Measurements from ENCODE around the gene CHTOP. TPM values are rescaled to one million over a fixed set of nuclear protein-coding genes. Genes with fewer than 3 reads are reported as not detected.
A peak's percentile ranks its signal among the peaks of the same experiment; 100 is the strongest.

Gene CHTOP
- total and polyA plus RNA-seq, 2 of the 13 experiments (the other 11 are each of a cell fraction or from before 2014, with no cell fraction given), result 38.0 to 51.9 TPM

DNA sequence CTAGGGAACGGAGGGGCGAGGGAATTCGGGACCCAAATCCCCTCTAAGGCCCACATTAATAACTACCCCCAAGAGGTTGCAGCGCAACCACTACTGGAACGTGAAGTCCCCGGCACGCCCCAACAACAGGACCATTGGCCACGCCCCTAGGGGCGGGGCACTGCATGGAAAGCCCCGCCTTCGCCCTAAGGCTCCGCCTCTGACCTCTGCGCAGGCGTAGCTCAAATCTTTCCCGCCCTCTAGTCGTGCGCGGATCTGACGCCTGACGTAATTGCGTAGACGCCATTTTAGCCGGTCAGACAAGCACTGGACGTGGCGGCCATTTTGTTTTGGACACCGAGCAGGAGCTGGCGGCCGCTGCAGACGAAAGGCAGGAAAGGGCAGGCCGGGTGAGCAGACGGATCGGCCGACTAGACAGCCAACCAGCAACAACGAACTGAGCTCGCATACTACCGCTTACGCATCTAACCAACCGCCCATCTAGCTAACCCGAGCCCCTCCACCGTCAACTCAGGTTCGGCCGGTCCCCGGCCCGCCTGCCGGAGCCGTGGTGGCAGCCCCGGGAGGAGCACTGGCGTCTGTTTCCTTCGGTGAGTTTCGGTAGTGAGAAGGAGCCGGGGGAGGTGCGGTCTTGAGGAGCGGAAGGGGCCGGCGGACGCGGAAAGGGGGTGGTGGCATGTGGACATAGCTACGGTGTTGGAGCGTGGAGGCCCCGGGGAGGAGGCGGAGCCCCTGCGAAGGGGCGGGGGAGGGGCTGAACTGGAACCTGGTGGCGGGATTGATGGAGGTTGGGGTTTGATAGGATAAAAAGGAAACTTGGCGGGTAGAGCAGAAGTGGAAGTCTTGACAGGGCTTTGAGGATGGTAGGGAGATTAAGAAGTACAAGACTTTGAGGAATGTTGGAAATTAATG, at the start of gene CHTOP (continued):
- TF ChIP-seq KDM1A (CRISPR knock-in tag; IDR thresholded peaks at IDR 0.05), result no peak
- no peak for TF ChIP-seq ZNF292 (CRISPR knock-in tag; IDR thresholded peaks at IDR 0.05; ENCODE audit: borderline replicate concordance, low read depth)
- no peak for TF ChIP-seq KDM6A (CRISPR knock-in tag; IDR thresholded peaks at IDR 0.05; ENCODE audit: low read depth)
- peak; percentile 76 for TF ChIP-seq CEBPG (CRISPR knock-in tag; IDR thresholded peaks at IDR 0.05)
- no peak; the same call in 1 of the 2 replicates for TF ChIP-seq GLI4 (CRISPR knock-in tag; IDR thresholded peaks at IDR 0.05; ENCODE audit: borderline replicate concordance)
- no peak for TF ChIP-seq TOPORS (CRISPR knock-in tag; IDR thresholded peaks at IDR 0.05)
- TF ChIP-seq RARA (CRISPR knock-in tag; IDR thresholded peaks at IDR 0.05), result no peak
- no peak for TF ChIP-seq ONECUT2 (CRISPR knock-in tag; IDR thresholded peaks at IDR 0.05)
- TF ChIP-seq, protein P1, sequence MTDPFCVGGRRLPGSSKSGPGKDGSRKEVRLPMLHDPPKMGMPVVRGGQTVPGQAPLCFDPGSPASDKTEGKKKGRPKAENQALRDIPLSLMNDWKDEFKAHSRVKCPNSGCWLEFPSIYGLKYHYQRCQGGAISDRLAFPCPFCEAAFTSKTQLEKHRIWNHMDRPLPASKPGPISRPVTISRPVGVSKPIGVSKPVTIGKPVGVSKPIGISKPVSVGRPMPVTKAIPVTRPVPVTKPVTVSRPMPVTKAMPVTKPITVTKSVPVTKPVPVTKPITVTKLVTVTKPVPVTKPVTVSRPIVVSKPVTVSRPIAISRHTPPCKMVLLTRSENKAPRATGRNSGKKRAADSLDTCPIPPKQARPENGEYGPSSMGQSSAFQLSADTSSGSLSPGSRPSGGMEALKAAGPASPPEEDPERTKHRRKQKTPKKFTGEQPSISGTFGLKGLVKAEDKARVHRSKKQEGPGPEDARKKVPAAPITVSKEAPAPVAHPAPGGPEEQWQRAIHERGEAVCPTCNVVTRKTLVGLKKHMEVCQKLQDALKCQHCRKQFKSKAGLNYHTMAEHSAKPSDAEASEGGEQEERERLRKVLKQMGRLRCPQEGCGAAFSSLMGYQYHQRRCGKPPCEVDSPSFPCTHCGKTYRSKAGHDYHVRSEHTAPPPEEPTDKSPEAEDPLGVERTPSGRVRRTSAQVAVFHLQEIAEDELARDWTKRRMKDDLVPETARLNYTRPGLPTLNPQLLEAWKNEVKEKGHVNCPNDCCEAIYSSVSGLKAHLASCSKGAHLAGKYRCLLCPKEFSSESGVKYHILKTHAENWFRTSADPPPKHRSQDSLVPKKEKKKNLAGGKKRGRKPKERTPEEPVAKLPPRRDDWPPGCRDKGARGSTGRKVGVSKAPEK (CRISPR knock-in tag; IDR thresholded peaks at IDR 0.05; ENCODE audit: borderline replicate concordance), result 0 out of 2 replicates have a peak, but pooled peaks have one; percentile 27
- TF ChIP-seq PPARG (CRISPR knock-in tag; conservative IDR thresholded peaks at IDR 0.05), result no peak
- TF ChIP-seq, protein P2, sequence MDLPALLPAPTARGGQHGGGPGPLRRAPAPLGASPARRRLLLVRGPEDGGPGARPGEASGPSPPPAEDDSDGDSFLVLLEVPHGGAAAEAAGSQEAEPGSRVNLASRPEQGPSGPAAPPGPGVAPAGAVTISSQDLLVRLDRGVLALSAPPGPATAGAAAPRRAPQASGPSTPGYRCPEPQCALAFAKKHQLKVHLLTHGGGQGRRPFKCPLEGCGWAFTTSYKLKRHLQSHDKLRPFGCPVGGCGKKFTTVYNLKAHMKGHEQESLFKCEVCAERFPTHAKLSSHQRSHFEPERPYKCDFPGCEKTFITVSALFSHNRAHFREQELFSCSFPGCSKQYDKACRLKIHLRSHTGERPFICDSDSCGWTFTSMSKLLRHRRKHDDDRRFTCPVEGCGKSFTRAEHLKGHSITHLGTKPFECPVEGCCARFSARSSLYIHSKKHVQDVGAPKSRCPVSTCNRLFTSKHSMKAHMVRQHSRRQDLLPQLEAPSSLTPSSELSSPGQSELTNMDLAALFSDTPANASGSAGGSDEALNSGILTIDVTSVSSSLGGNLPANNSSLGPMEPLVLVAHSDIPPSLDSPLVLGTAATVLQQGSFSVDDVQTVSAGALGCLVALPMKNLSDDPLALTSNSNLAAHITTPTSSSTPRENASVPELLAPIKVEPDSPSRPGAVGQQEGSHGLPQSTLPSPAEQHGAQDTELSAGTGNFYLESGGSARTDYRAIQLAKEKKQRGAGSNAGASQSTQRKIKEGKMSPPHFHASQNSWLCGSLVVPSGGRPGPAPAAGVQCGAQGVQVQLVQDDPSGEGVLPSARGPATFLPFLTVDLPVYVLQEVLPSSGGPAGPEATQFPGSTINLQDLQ (CRISPR knock-in tag; IDR thresholded peaks at IDR 0.05), result 0 out of 2 replicates have a peak, but pooled peaks have one; percentile 30
- TF ChIP-seq, protein P3, sequence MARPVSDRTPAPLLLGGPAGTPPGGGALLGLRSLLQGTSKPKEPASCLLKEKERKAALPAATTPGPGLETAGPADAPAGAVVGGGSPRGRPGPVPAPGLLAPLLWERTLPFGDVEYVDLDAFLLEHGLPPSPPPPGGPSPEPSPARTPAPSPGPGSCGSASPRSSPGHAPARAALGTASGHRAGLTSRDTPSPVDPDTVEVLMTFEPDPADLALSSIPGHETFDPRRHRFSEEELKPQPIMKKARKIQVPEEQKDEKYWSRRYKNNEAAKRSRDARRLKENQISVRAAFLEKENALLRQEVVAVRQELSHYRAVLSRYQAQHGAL (CRISPR knock-in tag; IDR thresholded peaks at IDR 0.05; ENCODE audit: not compliant biosample characterization), result no peak
- TF ChIP-seq ZSCAN12 (CRISPR knock-in tag; IDR thresholded peaks at IDR 0.05), result no peak
- TF ChIP-seq ZNF790 (CRISPR knock-in tag; IDR thresholded peaks at IDR 0.05; ENCODE audit: borderline replicate concordance), result no peak
- TF ChIP-seq, protein P4, sequence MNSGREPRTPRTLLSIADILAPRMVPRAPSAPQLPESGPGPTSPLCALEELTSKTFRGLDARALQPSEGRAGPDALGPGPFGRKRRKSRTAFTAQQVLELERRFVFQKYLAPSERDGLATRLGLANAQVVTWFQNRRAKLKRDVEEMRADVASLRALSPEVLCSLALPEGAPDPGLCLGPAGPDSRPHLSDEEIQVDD (CRISPR knock-in tag; IDR thresholded peaks at IDR 0.05; ENCODE audit: borderline replicate concordance), result peak; percentile 76; the same call in 1 of the 2 replicates
- TF ChIP-seq RNF2 (conservative IDR thresholded peaks at IDR 0.05; ENCODE audit: low read depth), result no peak
- no peak for TF ChIP-seq HNRNPH1 (optimal IDR thresholded peaks at IDR 0.05; ENCODE audit: low read depth, low read length)
- peak; percentile 91 for TF ChIP-seq POGZ (CRISPR knock-in tag; IDR thresholded peaks at IDR 0.05)
- TF ChIP-seq ZC3H4 (CRISPR knock-in tag; IDR thresholded peaks at IDR 0.05; ENCODE audit: borderline replicate concordance), result peak; percentile 51; the same call in 1 of the 2 replicates
- no peak for TF ChIP-seq ZNF10 (CRISPR knock-in tag; IDR thresholded peaks at IDR 0.05; ENCODE audit: borderline replicate concordance, low read depth)
- TF ChIP-seq KDM3A (CRISPR knock-in tag; IDR thresholded peaks at IDR 0.05; ENCODE audit: low read depth), result no peak; the same call in 1 of the 2 replicates
- no peak for TF ChIP-seq IKZF4 (CRISPR knock-in tag; IDR thresholded peaks at IDR 0.05; ENCODE audit: borderline replicate concordance, low read depth, not compliant biosample characterization)
- no peak for TF ChIP-seq ISX (CRISPR knock-in tag; conservative IDR thresholded peaks at IDR 0.05)
- peak; percentile 85 for TF ChIP-seq POLR2A (IDR thresholded peaks at IDR 0.05; ENCODE audit: insufficient read depth in 1 of 2, low read depth in 2 of 2, low read length in 2 of 2)

All from HepG2 (cell line).